OCI-LY1 (cell line): Measurements from ENCODE around the gene CAPRIN2.

ENCODE experiments used
- CTCF ChIP-seq: fragments of 200-600 bp; sonication (generic), shearing (Covaris generic); IDR thresholded peaks from 2 replicates; pipeline ENCODE4 v1.5.1; 2017; ENCODE audit warnings: mild to moderate bottlenecking, antibody characterized with exemption, low read length, moderate library complexity, mixed read lengths
- EZH2 ChIP-seq: fragments of 200-600 bp; sonication (generic), shearing (Covaris generic); IDR thresholded peaks from 2 replicates; pipeline ENCODE4 v1.8.0; 2017; ENCODE audit warnings: borderline replicate concordance, mixed run types, mild to moderate bottlenecking, antibody characterized with exemption, low read length, moderate library complexity, mixed read lengths

DNA sequence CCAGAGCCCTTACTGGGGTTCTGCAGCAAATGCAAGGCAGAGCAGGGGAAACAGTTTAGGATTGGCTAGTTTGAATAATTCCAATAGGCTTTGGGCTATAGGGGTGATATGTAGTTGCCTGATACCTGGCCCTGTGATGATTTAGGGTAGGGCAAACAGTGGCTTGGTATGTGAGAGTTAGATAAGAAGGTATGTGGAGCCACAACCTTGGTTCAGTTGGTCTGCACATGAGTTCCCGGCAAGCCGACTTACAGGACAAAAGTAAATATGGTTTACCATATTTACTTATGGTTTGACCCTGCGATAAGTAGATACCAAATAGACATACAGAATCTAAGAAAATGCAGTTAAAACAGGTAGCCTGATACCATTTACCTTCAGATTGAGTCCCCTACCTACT, 8.3 kb upstream of the CAPRIN2 start:
- TF ChIP-seq CTCF (no peak), EZH2 (no peak)
